H9 (cell line): ENCODE measurements around the gene IARS1. TPM values are rescaled to one million over a fixed set of nuclear protein-coding genes. Genes with fewer than 3 reads are reported as not detected.

Source experiments
- DNase-seq: peaks from one replicate; pipeline ENCODE4 v3.0.0-alpha.2; 2017
- H2AFZ ChIP-seq: one replicate; pipeline ENCODE4 v1.6.1; 2013; ENCODE audit warnings: mild to moderate bottlenecking, low read length, control low read depth, moderate library complexity
- H2AK5ac ChIP-seq: 2 replicates; pipeline ENCODE4 v1.6.1; 2013; ENCODE audit warnings: low read length, control low read depth, mixed read lengths; ENCODE audit not compliant: insufficient read length
- H2BK120ac ChIP-seq: one replicate; pipeline ENCODE4 v1.6.1; 2013; ENCODE audit warnings: low read depth, mild to moderate bottlenecking, low read length, control low read depth, inconsistent platforms; ENCODE audit not compliant: poor library complexity, severe bottlenecking
- H2BK12ac ChIP-seq: 2 replicates; pipeline ENCODE4 v1.6.1; 2013; ENCODE audit warnings: low read length, control low read depth, mixed read lengths, low read depth; ENCODE audit not compliant: insufficient read length
- H2BK15ac ChIP-seq: 2 replicates; pipeline ENCODE4 v1.6.1; 2013; ENCODE audit warnings: low read depth, low read length, control low read depth
- H2BK20ac ChIP-seq: one replicate; pipeline ENCODE4 v1.6.1; 2013; ENCODE audit warnings: low read depth, mild to moderate bottlenecking, low read length, control low read depth, inconsistent platforms; ENCODE audit not compliant: poor library complexity, severe bottlenecking
- H2BK5ac ChIP-seq: 2 replicates; pipeline ENCODE4 v1.6.1; 2013; ENCODE audit warnings: low read length, control low read depth, mixed read lengths; ENCODE audit not compliant: insufficient read length
- H3K14ac ChIP-seq: 2 replicates; pipeline ENCODE4 v1.6.1; 2013; ENCODE audit warnings: low read length, control low read depth; ENCODE audit not compliant: insufficient read depth
- H3K18ac ChIP-seq: 2 replicates; pipeline ENCODE4 v1.6.1; 2013; ENCODE audit warnings: low read depth, mild to moderate bottlenecking, mixed read lengths, low read length, control low read depth; ENCODE audit not compliant: insufficient read length
- H3K23ac ChIP-seq: 2 replicates; pipeline ENCODE4 v1.6.1; 2013; ENCODE audit warnings: low read length, control low read depth, mixed read lengths, low read depth; ENCODE audit not compliant: insufficient read length
- H3K23me2 ChIP-seq: 2 replicates; pipeline ENCODE4 v1.6.1; 2013; ENCODE audit warnings: low read depth, mild to moderate bottlenecking, mixed read lengths, low read length, control low read depth; ENCODE audit not compliant: insufficient read length, poor library complexity, severe bottlenecking
- H3K27ac ChIP-seq: 2 replicates; pipeline ENCODE4 v1.5.1; 2013; ENCODE audit warnings: low read length, control low read depth, mixed read lengths, low read depth; ENCODE audit not compliant: insufficient read length
- H3K27me3 ChIP-seq: 2 replicates; pipeline ENCODE4 v1.6.1; 2013; ENCODE audit warnings: low read length, control low read depth, inconsistent platforms; ENCODE audit not compliant: insufficient read depth
- H3K4ac ChIP-seq: 2 replicates; pipeline ENCODE4 v1.6.1; 2013; ENCODE audit warnings: low read depth, mild to moderate bottlenecking, control low read depth, inconsistent platforms, low read length, moderate library complexity
- H3K4me1 ChIP-seq: 2 replicates; pipeline ENCODE4 v1.6.1; 2013; ENCODE audit warnings: low read length, control low read depth, inconsistent platforms; ENCODE audit not compliant: insufficient read depth
- H3K4me2 ChIP-seq: 2 replicates; pipeline ENCODE4 v1.6.1; 2013; ENCODE audit warnings: low read length, control low read depth, mixed read lengths; ENCODE audit not compliant: insufficient read length, insufficient read depth
- H3K56ac ChIP-seq: 2 replicates; pipeline ENCODE4 v1.6.1; 2013; ENCODE audit warnings: low read depth, mild to moderate bottlenecking, mixed read lengths, low read length, control low read depth; ENCODE audit not compliant: insufficient read length
- H3K79me1 ChIP-seq: 2 replicates; pipeline ENCODE4 v1.6.1; 2013; ENCODE audit warnings: low read depth, mild to moderate bottlenecking, moderate library complexity, low read length, control low read depth, inconsistent platforms; ENCODE audit not compliant: insufficient read depth, poor library complexity, severe bottlenecking
- H3K79me2 ChIP-seq: 2 replicates; pipeline ENCODE4 v1.6.1; 2013; ENCODE audit warnings: low read length, control low read depth, inconsistent platforms; ENCODE audit not compliant: insufficient read depth
- H3K9ac ChIP-seq: 2 replicates; pipeline ENCODE4 v1.6.1; 2013; ENCODE audit warnings: low read length, control low read depth, mixed read lengths; ENCODE audit not compliant: insufficient read length; ENCODE audit errors: extremely low read depth
- H3K9me3 ChIP-seq: one replicate; pipeline ENCODE4 v1.6.1; 2013; ENCODE audit warnings: low read depth, low read length, inconsistent platforms; ENCODE audit not compliant: control insufficient read depth
- H3T11ph ChIP-seq: one replicate; pipeline ENCODE4 v1.6.1; 2013; ENCODE audit warnings: mild to moderate bottlenecking, low read length, control low read depth, inconsistent platforms
- H4K20me1 ChIP-seq: one replicate; pipeline ENCODE4 v1.6.1; 2013; ENCODE audit not compliant: control insufficient read depth, insufficient read length, insufficient read depth
- H4K5ac ChIP-seq: 2 replicates; pipeline ENCODE4 v1.6.1; 2013; ENCODE audit warnings: low read depth, mild to moderate bottlenecking, mixed read lengths, low read length, control low read depth; ENCODE audit not compliant: insufficient read length
- H4K8ac ChIP-seq: replicated peaks from 2 replicates; pipeline ENCODE4 v1.6.1; 2013; ENCODE audit warnings: low read length, control low read depth, mixed read lengths, low read depth; ENCODE audit not compliant: insufficient read length
- H4K91ac ChIP-seq: 2 replicates; pipeline ENCODE4 v1.6.1; 2013; ENCODE audit warnings: low read depth, mild to moderate bottlenecking, moderate library complexity, mixed read lengths, low read length, control low read depth; ENCODE audit not compliant: insufficient read length
- H3K27ac Mint-ChIP-seq, 3 experiments: 2 replicates in 2 of 3; 3 replicates in 1 of 3; pipeline ENCODE4 v1.8.0; 2020 to 2021; ENCODE audit warnings: mixed read lengths in 3 of 3, mild to moderate bottlenecking in 1 of 3, moderate library complexity in 1 of 3
- H3K27me3 Mint-ChIP-seq: 2 replicates; pipeline ENCODE4 v1.8.0; 2021; ENCODE audit warnings: low read depth, mild to moderate bottlenecking, moderate library complexity, mixed read lengths
- H3K36me3 Mint-ChIP-seq, 3 experiments: 2 replicates in 2 of 3; 3 replicates in 1 of 3; pipeline ENCODE4 v1.8.0; 2020 to 2021; ENCODE audit warnings: low read depth in 3 of 3, mixed read lengths in 3 of 3; ENCODE audit not compliant: insufficient read depth in 1 of 3
- H3K4me1 Mint-ChIP-seq, 2 experiments: 2 replicates each; pipeline ENCODE4 v1.8.0; 2020; ENCODE audit warnings: mixed read lengths in 2 of 2
- H3K4me3 Mint-ChIP-seq, 2 experiments: 2 replicates in 1 of 2; 3 replicates in 1 of 2; pipeline ENCODE4 v1.8.0; 2020 to 2021; ENCODE audit warnings: mild to moderate bottlenecking in 2 of 2, mixed read lengths in 2 of 2, moderate library complexity in 1 of 2
- H3K9me3 Mint-ChIP-seq, 2 experiments: 2 replicates in 1 of 2; 3 replicates in 1 of 2; pipeline ENCODE4 v1.8.0; 2020; ENCODE audit warnings: mild to moderate bottlenecking in 2 of 2, mixed read lengths in 2 of 2, moderate library complexity in 1 of 2
- WGBS: extraction: QIAGEN DNeasy Blood & Tissue Kit; methylation state at CpG from one replicate; pipeline ENCODE4 v1.1.7; 2013; ENCODE audit warnings: missing lambda C conversion rate, low lambda C conversion rate, mixed read lengths; ENCODE audit not compliant: insufficient read length; ENCODE audit errors: extremely low coverage; 5-methylcytosine and 5-hydroxymethylcytosine counted together
- total RNA-seq: library from RNA; stranded (reverse); gene quantifications from 2 replicates; pipeline ENCODE4 v1.2.1, GENCODE V29; 2021
- TF ChIP-seq, protein P1 (sequence below): fragments of 200-600 bp; sonication (generic); conservative IDR thresholded peaks from 3 replicates; pipeline ENCODE4 v1.8.0; 2021; ENCODE audit warnings: antibody characterized with exemption, mild to moderate bottlenecking

Gene IARS1
- total RNA-seq, 1 experiment from 2014 or later = 234 TPM

DNA sequence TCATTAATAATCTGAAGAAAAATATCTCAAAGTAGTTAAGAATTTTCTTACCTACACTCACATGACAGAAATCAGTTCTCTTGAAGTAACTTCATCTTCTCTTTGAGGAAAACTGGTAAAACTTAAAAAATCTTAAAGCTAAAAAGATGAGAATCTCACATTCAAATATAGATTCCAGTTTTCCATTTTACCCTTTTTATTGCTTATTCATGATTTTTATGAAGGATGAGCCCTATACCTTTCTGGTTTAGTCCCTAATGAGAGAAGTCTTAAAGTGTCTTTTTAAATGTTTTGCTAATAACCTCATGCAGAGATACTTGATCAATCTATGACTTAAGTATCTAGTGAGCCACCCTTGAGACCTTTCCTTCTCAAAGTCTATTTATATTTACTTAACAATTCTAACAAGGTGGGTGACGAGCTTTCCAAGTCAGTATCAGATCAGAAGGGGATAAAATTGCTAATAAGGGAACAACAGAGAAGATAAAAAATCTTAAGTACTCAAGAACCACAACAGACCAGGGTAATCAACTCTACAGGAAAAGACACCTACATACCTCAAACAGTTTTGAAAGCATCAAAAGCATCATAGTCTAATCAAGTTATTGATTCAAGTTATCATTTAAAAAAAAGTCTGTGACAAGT is 2.6 kb downstream of the IARS1 start:
- Histone ChIP-seq H2BK120ac (no peak overlapping the region), H2BK5ac (no peak overlapping the region), H3K79me1 (peaks cover 1% of the 10 kb centered on the region), H3T11ph (no peak overlapping the region), H3K14ac (no peak overlapping the region), H2AFZ (no peak overlapping the region), H2AK5ac (no peak overlapping the region), H4K5ac (no peak overlapping the region), H4K20me1 (no peaks in the 10 kb centered on the region), H3K9ac (no peak overlapping the region), H2BK12ac (no peak overlapping the region), H3K4me2 (no peak overlapping the region), H2BK15ac (no peak overlapping the region), H4K91ac (no peak overlapping the region), H3K4ac (no peak overlapping the region), H3K27me3 (no peaks in the 10 kb centered on the region), H3K18ac (no peak overlapping the region), H3K79me2 (peaks cover 18% of the 10 kb centered on the region; the same call in 1 of the 2 replicates), H2BK20ac (no peak overlapping the region), H3K4me1 (no peaks in the 10 kb centered on the region), H3K56ac (no peak overlapping the region), H3K27ac (no peak overlapping the region), H3K23ac (no peak overlapping the region), H4K8ac (no peak overlapping the region), H3K23me2 (no peaks in the 10 kb centered on the region), H3K9me3 (no peaks in the 10 kb centered on the region)
- peak overlapping the region; percentile 22 to 95; a peak in 4 of 5 replicates for H3K4me3 Mint-ChIP-seq
- H3K4me1 Mint-ChIP-seq = peaks cover 15 to 17% of the 10 kb centered on the region in 2 experiments
- peaks cover 24 to 65% (median 48%) of the 10 kb centered on the region in 3 experiments; a peak in 6 of 7 replicates for H3K36me3 Mint-ChIP-seq
- WGBS = no CpG with 5 or more reads among the region's 1 CpG
- no peaks in the 10 kb centered on the region for H3K9me3 Mint-ChIP-seq
- H3K27me3 Mint-ChIP-seq = no peaks in the 10 kb centered on the region
- no peak overlapping the region for H3K27ac Mint-ChIP-seq
- no peak for DNase-seq
- TF ChIP-seq, protein P1, sequence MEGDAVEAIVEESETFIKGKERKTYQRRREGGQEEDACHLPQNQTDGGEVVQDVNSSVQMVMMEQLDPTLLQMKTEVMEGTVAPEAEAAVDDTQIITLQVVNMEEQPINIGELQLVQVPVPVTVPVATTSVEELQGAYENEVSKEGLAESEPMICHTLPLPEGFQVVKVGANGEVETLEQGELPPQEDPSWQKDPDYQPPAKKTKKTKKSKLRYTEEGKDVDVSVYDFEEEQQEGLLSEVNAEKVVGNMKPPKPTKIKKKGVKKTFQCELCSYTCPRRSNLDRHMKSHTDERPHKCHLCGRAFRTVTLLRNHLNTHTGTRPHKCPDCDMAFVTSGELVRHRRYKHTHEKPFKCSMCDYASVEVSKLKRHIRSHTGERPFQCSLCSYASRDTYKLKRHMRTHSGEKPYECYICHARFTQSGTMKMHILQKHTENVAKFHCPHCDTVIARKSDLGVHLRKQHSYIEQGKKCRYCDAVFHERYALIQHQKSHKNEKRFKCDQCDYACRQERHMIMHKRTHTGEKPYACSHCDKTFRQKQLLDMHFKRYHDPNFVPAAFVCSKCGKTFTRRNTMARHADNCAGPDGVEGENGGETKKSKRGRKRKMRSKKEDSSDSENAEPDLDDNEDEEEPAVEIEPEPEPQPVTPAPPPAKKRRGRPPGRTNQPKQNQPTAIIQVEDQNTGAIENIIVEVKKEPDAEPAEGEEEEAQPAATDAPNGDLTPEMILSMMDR = no peak
